ENCODE measurements around the gene SEL1L. TPM values are rescaled to one million over a fixed set of nuclear protein-coding genes. Genes with fewer than 3 reads are reported as not detected.

The SEL1L gene
- total RNA-seq, 1 donor from 2014 or later, result 104 TPM

DNA sequence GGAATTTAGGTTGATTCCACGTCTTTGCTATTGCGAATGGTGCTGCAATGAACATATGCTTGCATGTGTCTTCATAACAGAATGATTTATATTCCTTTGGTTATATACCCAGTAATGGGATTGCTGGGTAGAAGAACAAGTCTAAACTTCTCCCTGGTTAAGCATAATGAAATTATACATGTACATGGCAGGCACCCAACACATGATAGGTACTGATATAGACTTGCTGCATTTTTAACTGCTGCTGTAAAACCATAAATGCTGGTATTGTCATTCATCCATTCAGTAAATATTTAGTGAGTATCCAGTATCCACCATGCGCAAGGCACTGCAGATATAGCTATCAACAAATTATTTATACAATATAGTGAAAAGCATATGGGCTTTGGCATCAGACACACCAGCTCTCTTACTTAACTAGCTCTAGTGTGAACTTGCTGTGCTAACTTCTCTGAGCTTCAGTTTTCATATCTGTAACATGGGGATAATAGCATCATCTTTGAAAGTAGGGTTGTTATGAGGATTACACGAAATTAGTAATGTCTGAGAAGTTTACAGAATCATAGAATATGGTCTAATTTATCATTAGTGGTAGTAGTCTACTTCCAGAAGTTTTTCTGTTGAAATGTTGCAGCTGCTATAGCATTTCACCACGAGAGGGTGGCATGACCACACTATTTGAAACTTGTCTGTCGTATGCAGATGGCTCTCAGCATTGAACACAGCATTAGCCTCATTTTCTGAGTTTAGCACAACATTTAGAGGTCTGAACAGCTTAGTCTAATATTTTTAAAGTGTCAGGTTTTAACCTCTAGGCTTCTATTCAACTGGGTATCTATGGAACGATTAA is 32.0 kb upstream of the SEL1L start:
- no peak overlapping the region for H3K27ac ChIP-seq
- H3K36me3 ChIP-seq, result no peaks in the 10 kb centered on the region
- TF ChIP-seq, protein P1, sequence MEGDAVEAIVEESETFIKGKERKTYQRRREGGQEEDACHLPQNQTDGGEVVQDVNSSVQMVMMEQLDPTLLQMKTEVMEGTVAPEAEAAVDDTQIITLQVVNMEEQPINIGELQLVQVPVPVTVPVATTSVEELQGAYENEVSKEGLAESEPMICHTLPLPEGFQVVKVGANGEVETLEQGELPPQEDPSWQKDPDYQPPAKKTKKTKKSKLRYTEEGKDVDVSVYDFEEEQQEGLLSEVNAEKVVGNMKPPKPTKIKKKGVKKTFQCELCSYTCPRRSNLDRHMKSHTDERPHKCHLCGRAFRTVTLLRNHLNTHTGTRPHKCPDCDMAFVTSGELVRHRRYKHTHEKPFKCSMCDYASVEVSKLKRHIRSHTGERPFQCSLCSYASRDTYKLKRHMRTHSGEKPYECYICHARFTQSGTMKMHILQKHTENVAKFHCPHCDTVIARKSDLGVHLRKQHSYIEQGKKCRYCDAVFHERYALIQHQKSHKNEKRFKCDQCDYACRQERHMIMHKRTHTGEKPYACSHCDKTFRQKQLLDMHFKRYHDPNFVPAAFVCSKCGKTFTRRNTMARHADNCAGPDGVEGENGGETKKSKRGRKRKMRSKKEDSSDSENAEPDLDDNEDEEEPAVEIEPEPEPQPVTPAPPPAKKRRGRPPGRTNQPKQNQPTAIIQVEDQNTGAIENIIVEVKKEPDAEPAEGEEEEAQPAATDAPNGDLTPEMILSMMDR (IDR thresholded peaks at IDR 0.05), result peak; percentile 35
- H3K4me3 ChIP-seq, result no peak overlapping the region
- no peaks in the 10 kb centered on the region for H3K9me3 ChIP-seq
- no peaks in the 10 kb centered on the region for H3K4me1 ChIP-seq
- DNase-seq (no peak), ATAC-seq (no peak)
- no peaks in the 10 kb centered on the region for H3K27me3 ChIP-seq (ENCODE audit: low read depth)
- intact Hi-C loops (cut with DNase I), result no loop called here

DNA sequence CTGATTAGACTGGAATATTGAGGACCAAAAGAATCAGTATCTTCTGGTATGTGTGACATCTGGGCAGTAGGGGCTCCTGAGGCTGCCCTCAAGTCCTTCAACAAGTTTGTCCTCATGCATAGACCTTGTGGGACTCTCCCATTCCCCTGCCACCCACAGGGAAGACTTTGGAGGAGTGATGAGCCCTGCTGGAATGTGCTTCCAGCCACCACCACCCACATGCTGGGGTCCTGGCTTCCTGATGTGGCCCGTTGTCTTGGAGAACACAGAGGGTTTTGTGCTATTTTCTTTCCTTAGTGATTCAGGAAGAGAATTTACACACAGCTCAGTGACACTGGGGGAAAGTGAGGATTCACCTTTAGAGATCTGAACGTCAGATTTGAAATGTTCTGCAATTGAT is 29.2 kb upstream of the SEL1L start:
- H3K4me1 ChIP-seq, result no peaks in the 10 kb centered on the region
- H3K9me3 ChIP-seq, result peaks cover 6% of the 10 kb centered on the region
- H3K4me3 ChIP-seq, result no peak overlapping the region
- H3K27me3 ChIP-seq (ENCODE audit: low read depth), result no peaks in the 10 kb centered on the region
- no peaks in the 10 kb centered on the region for H3K36me3 ChIP-seq
- TF ChIP-seq, protein P1 (IDR thresholded peaks at IDR 0.05), result no peak
- H3K27ac ChIP-seq, result no peak overlapping the region
- ATAC-seq (no peak), DNase-seq (no peak)
- intact Hi-C loops (cut with DNase I), result no loop called here

DNA sequence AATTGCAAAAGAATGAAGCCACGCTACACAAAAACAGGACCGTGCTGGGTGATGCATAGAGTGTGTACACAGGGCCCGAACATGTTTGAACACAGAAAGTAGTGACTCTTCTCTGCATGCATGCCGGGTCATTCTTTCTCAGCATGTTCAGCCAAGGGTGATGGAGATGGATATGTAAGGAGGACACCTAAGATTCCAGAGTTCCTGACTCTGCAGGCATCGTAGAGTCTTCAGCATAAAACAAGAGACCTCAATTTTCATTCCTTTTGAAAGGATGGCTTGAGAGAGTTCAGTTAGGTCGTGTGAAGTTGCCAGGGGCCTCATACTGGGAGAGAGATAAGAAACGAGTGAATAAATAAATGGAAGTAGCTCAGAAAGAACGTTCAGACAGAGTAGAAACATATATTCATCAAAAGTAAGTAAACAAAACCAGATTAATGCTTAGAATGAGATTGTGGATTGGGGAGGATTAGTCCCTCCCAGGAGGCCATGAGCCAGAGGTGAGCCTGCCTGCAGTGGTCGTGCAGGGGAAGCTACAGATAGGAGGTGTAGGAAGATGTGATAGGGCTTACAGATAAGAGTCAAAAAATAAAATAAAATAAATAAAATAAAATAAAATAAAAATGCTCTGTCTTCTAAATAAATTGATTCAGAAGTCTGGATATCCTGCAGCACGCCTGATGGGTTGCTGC is 27.6 kb upstream of the SEL1L start:
- H3K4me1 ChIP-seq, result no peaks in the 10 kb centered on the region
- no peaks in the 10 kb centered on the region for H3K36me3 ChIP-seq
- TF ChIP-seq, protein P1 (IDR thresholded peaks at IDR 0.05), result no peak
- DNase-seq (no peak), ATAC-seq (no peak)
- intact Hi-C loops (cut with DNase I), result no loop called here
- peaks cover 6% of the 10 kb centered on the region for H3K9me3 ChIP-seq
- no peak overlapping the region for H3K4me3 ChIP-seq
- H3K27ac ChIP-seq, result no peak overlapping the region
- no peaks in the 10 kb centered on the region for H3K27me3 ChIP-seq (ENCODE audit: low read depth)

DNA sequence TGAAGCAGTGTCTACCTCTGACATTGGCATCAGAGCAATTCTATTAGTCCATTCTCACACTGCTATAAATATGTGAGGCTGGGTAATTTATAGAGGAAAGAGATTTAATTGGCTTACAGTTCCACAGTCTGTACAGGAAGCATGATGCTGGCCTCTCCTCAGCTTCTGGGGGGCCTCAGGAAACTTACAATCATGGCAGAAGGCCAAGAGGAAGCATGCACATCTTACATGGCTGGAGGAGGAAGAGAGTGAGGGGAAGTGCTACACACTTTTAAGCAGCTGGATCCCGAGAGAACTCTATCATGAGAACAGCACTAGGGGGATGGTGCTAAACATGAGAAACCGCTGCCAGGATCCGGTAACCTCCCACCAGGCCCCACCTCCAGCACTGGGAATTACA is 25.7 kb upstream of the SEL1L start:
- DNase-seq, result no peak
- Histone ChIP-seq H3K9me3 (peaks cover 6% of the 10 kb centered on the region), H3K27me3 (ENCODE audit: low read depth) (no peaks in the 10 kb centered on the region)

DNA sequence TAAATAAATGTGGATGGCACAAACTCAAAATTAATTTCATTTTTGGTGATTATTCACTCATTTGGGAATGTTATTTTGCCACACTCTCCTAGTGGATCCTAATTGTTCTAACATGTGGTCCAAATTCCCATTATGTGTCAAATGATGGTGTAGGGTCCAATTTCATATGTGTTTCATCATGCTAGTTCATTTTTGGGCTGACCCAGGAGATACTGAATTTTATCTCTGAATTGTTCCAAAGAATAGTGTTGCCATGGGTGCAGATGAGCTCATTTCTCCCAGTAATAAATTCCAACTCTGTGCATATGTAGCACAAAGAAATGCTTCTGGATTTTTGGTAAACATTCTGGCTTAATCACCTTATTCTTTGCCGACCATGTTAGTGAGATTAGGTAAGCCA is 23.5 kb upstream of the SEL1L start:
- no peak for ATAC-seq
- H3K27ac ChIP-seq, result no peak overlapping the region
- H3K4me1 ChIP-seq, result no peaks in the 10 kb centered on the region
- H3K9me3 ChIP-seq, result peaks cover 6% of the 10 kb centered on the region
- TF ChIP-seq, protein P1 (IDR thresholded peaks at IDR 0.05), result no peak
- DNase-seq, result no peak
- no peak overlapping the region for H3K4me3 ChIP-seq
- intact Hi-C loops (cut with DNase I), result no loop called here
- no peaks in the 10 kb centered on the region for H3K27me3 ChIP-seq (ENCODE audit: low read depth)
- no peaks in the 10 kb centered on the region for H3K36me3 ChIP-seq

More for the DNA sequence above, 25.7 kb upstream of the SEL1L start:
- H3K27ac ChIP-seq, result no peak overlapping the region
- TF ChIP-seq, protein P1 (IDR thresholded peaks at IDR 0.05), result no peak
- no peak for ATAC-seq
- no peak overlapping the region for H3K4me3 ChIP-seq
- intact Hi-C loops (cut with DNase I), result no loop called here
- H3K4me1 ChIP-seq, result no peaks in the 10 kb centered on the region
- no peaks in the 10 kb centered on the region for H3K36me3 ChIP-seq
